Epithelial cell of esophagus (primary cell): ENCODE measurements around the gene RSU1.

Source experiments
- DNase-seq: peaks from one replicate; pipeline ENCODE4 v3.0.0; 2010; ENCODE audit warnings: low read depth
- H3K4me3 ChIP-seq: 2 replicates; pipeline ENCODE4 v1.5.1; 2011; ENCODE audit warnings: mild to moderate bottlenecking, low read length, control low read depth
- TF ChIP-seq, protein P1 (sequence below): IDR thresholded peaks from 2 replicates; pipeline ENCODE4 v1.5.1; 2011; ENCODE audit warnings: low read depth, mild to moderate bottlenecking, low read length, control low read depth, inconsistent platforms; ENCODE audit not compliant: insufficient read depth; ENCODE audit errors: missing control alignments

The RSU1 gene

DNA sequence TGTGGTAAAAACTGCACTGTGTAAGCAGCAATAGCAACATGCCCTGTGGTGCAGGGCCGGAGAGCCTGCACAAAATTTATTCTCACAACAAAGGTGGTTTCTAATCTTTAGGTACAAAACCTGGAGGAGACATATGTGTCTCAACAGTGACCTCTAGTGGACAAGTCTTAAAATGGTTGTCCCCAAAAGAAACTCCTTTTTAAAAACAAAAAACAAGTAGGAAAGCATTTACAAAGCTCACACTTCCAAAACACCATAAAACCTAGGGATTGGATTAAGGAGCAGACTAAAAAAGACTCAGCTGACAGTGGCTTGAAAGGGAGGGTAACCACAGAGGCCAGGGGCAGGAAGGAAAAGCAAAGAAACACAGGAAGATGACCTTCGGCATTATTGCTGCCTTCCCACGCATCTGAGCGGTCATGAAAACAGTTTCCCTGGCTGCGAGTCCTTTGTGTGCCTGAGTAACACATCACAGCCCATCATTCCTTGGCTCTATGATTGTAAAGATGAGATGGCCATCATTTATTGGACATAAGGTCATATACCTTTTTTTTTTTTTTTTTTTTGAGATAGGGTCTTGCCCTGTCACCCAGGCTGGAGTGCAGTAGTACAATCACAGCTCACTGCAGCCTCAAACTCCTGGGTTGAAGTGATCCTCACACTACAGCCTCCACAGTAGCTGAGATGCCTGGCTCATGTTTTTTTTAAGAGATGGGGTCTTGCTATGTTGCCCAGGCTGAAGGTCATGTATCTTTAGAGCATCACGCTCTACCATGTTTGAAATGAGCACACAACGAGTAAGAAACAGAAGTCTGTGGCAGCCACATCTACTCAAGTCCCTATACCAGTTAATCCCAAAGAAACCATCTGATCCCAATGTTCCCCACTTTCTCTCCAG lies 39.5 kb downstream of the RSU1 start:
- TF ChIP-seq, protein P1, sequence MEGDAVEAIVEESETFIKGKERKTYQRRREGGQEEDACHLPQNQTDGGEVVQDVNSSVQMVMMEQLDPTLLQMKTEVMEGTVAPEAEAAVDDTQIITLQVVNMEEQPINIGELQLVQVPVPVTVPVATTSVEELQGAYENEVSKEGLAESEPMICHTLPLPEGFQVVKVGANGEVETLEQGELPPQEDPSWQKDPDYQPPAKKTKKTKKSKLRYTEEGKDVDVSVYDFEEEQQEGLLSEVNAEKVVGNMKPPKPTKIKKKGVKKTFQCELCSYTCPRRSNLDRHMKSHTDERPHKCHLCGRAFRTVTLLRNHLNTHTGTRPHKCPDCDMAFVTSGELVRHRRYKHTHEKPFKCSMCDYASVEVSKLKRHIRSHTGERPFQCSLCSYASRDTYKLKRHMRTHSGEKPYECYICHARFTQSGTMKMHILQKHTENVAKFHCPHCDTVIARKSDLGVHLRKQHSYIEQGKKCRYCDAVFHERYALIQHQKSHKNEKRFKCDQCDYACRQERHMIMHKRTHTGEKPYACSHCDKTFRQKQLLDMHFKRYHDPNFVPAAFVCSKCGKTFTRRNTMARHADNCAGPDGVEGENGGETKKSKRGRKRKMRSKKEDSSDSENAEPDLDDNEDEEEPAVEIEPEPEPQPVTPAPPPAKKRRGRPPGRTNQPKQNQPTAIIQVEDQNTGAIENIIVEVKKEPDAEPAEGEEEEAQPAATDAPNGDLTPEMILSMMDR = peak; percentile 62
- H3K4me3 ChIP-seq = no peak overlapping the region
- DNase-seq = peak; percentile 61

DNA sequence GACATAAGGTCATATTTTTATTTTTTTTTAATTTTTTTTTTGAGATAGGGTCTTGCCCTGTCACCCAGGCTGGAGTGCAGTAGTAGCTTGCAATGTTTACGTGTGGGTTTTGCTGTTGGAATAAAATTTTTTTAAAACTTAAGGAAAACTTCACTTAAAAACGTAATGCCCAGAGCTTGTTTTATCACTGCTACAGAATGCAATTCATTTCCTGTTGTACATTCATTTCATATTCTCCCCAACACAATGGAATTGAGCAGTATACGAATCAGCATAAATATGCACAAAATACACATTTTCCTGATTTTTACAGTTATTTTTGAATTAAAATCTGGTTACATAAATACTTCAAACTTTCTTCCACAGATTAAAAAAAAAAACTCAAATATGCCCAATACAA lies 40.3 kb downstream of the RSU1 start:
- H3K4me3 ChIP-seq = no peak overlapping the region
- no peak for DNase-seq
- TF ChIP-seq, protein P1 = no peak

- no peak overlapping the region for H3K4me3 ChIP-seq
- TF ChIP-seq, protein P1 = no peak
- DNase-seq = no peak
Measured at GRCh38 chr10:16773334-16773733, 43.9 kb downstream of the RSU1 start.

DNA sequence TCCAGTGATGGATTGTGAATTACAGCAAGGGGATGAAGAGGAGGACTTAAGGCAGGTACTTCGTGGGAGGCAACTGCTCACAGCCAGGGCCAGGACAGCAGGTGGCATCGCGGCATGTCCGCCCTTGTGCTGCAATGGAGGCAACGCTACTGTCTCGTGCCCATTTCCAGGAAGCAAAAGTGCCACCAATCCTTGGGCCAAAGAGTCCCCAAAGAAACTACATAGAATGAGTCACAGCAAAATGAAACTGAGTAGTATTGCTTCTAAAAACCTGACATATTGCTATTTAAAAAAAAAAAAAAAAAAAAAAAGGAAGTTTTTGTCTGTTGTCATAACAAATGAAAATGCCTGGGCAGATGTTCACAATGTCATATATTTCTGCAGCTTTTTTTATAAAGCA lies 46.6 kb downstream of the RSU1 start:
- DNase-seq = no peak
- TF ChIP-seq, protein P1 = no peak
- H3K4me3 ChIP-seq = no peak overlapping the region

DNA sequence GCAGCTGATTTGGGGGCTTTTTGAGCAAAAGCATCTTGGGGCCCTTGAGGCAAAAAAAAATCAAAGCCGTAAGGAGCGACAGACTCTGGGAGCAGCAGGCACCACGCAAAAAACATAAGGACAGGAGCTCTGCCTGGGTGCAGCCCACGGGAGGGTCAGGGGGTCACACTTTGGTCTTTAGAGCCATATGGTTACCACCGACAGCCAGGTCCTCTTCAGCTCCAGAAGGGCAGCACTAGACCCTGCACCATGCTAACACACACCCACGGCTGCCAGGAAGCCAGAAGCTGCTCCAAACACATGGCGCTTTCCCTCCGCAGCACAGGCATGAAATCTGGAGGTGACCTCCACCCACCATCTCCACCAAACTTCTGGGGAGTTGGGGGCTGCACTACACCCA lies 47.1 kb downstream of the RSU1 start:
- no peak overlapping the region for H3K4me3 ChIP-seq
- TF ChIP-seq, protein P1 = no peak
- no peak for DNase-seq

- no peak for DNase-seq
- no peak overlapping the region for H3K4me3 ChIP-seq
- TF ChIP-seq, protein P1 = no peak
Measured at GRCh38 chr10:16769331-16769730, 47.9 kb downstream of the RSU1 start.

- H3K4me3 ChIP-seq = no peak overlapping the region
- DNase-seq = no peak
- TF ChIP-seq, protein P1 = no peak
Measured at GRCh38 chr10:16768702-16769101, 48.5 kb downstream of the RSU1 start.
